HG03354 (cell line): Measurements from ENCODE around the gene ZFAND3.
"Not testable (repeated sequence)": the region's sequence is repeated elsewhere in the genome, so short reads cannot be mapped to it uniquely, and the experiment has no call there.

Source experiments
- ATAC-seq: cut with Tn5 transposase; IDR thresholded peaks from one replicate; pipeline ENCODE4 v1.9.1; 2021; ENCODE audit warnings: mild to moderate bottlenecking; ENCODE audit not compliant: unreplicated experiment, poor library complexity, severe bottlenecking

The ZFAND3 gene

GRCh38 chr6:37882724-37883413 lies 63.3 kb downstream of the ZFAND3 start:
- ATAC-seq: no peak

GRCh38 chr6:37884548-37884947 lies 65.0 kb downstream of the ZFAND3 start:
- no peak for ATAC-seq

- no peak for ATAC-seq
Measured at GRCh38 chr6:37889051-37889450, 69.5 kb downstream of the ZFAND3 start.

- no peak for ATAC-seq
Measured at GRCh38 chr6:37889486-37889885, 70.0 kb downstream of the ZFAND3 start.

- ATAC-seq: no peak
Measured at GRCh38 chr6:37891072-37891471, 71.5 kb downstream of the ZFAND3 start.

- no peak for ATAC-seq
Measured at GRCh38 chr6:37893257-37893656, 73.7 kb downstream of the ZFAND3 start.

GRCh38 chr6:37893734-37894133 lies 74.2 kb downstream of the ZFAND3 start:
- not testable (repeated sequence) for ATAC-seq

GRCh38 chr6:37894585-37894984 lies 75.1 kb downstream of the ZFAND3 start:
- no peak for ATAC-seq

GRCh38 chr6:37897321-37897720 lies 77.8 kb downstream of the ZFAND3 start:
- no peak for ATAC-seq

- ATAC-seq: no peak
Measured at GRCh38 chr6:37897818-37898515, 78.4 kb downstream of the ZFAND3 start.

- ATAC-seq: no peak
Measured at GRCh38 chr6:37903351-37904340, 84.1 kb downstream of the ZFAND3 start.

- no peak for ATAC-seq
Measured at GRCh38 chr6:37904590-37904989, 85.1 kb downstream of the ZFAND3 start.

- no peak for ATAC-seq
Measured at GRCh38 chr6:37906121-37906520, 86.6 kb downstream of the ZFAND3 start.

GRCh38 chr6:37910998-37911397 lies 91.5 kb downstream of the ZFAND3 start:
- no peak for ATAC-seq

GRCh38 chr6:37913210-37913609 lies 93.7 kb downstream of the ZFAND3 start:
- ATAC-seq: no peak

GRCh38 chr6:37915463-37915862 lies 95.9 kb downstream of the ZFAND3 start:
- no peak for ATAC-seq

GRCh38 chr6:37916149-37916548 lies 96.6 kb downstream of the ZFAND3 start:
- ATAC-seq: no peak

GRCh38 chr6:37916675-37917074 lies 97.1 kb downstream of the ZFAND3 start:
- ATAC-seq: no peak

GRCh38 chr6:37917566-37917965 lies 98.0 kb downstream of the ZFAND3 start:
- ATAC-seq: no peak

- no peak for ATAC-seq
Measured at GRCh38 chr6:37919417-37920157, 100.1 kb downstream of the ZFAND3 start.
